GM19468 (cell line): ENCODE results near the gene APH1A.
"Not testable (repeated sequence)": the region's sequence is repeated elsewhere in the genome, so short reads cannot be mapped to it uniquely, and the experiment has no call there.

ENCODE experiments used
- ATAC-seq: cut with Tn5 transposase; IDR thresholded peaks from one replicate; pipeline ENCODE4 v1.9.1; 2021; ENCODE audit warnings: mild to moderate bottlenecking, moderate library complexity, moderate number of reproducible peaks; ENCODE audit not compliant: unreplicated experiment; ENCODE audit errors: extremely low read depth

Gene APH1A

DNA sequence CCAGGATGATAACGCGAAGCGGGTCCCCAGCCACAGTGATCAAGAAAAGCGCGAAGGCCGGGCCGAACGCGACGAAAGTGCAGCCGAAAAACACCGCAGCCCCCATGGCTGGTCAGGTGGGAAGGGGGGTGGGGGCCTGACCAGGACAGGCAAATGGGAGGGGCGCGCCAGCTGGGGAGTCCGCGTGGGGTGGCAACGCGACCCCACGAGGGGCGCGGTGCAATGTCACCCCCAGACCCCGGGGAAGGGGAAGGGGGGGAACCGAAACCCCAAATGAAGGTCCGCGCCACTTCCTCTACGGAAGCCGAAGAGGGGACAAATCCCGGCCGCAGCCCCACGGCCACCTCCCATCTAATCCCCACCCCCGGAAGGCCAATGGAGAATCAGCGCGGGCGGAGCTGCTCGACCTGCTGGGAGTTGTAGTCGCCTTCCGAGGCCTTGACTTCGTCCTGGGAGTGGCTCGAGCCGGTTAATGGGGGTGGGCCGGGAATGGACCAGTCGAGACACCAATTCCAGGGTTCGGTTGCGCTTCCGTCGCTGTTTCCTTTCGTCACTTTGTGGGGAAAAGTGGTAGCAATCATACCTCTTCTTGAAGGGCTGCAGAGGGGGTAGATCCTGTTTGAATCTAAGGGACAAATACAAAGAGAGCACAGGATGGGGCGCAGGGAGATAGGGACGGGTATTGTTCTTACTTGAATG is at the start of gene APH1A:
APH1A (minus strand) TSS at position 312 of the 699 bp plus-strand sequence; CDS start at position 106, 206 bp downstream.
- ATAC-seq: peak; percentile 77

DNA sequence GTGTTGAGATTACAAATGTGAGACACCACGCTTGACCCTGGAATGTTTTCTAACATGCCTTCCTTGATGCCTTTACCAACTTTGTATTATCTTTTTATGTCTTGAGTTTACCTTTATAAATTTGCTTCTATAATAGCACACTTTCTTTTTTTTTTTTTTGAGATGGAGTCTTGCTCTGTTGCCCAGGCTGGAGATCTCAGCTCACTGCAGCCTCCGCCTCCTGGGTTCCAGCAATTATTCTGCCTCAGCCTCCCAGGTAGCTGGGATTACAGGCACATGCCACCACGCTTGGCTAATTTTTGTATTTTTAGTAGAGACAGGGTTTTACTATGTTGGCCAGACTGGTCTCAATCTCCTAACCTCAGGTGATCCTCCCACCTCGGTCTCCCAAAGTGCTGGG is 45.9 kb upstream of the APH1A start:
- ATAC-seq: not testable (repeated sequence)

- no peak for ATAC-seq
These were observed 42.9 kb upstream of the APH1A start for GRCh38 chr1:150311762-150312161.

GRCh38 chr1:150309758-150310508 is 41.1 kb upstream of the APH1A start:
- ATAC-seq: no peak

DNA sequence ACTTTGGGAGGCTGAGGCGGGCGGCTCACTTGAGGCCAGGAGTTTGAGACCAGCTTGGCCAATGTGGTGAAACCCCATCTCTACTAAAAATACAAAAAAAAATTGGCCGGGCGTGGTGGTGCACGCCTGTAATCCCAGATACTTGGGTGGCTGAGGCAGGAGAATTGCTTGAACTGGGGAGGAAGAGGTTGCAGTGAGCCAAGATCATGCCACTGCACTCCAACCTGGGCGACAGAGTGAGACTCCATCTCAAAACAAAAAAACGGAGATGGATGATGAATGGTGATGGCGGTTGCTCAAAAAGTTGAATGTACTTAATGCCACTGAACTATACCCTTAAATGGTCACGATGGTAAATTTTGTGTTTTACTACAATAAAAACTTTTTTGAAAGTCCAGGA is 39.8 kb upstream of the APH1A start:
- ATAC-seq: not testable (repeated sequence)

GRCh38 chr1:150302902-150303301 is 34.1 kb upstream of the APH1A start:
- no peak for ATAC-seq

DNA sequence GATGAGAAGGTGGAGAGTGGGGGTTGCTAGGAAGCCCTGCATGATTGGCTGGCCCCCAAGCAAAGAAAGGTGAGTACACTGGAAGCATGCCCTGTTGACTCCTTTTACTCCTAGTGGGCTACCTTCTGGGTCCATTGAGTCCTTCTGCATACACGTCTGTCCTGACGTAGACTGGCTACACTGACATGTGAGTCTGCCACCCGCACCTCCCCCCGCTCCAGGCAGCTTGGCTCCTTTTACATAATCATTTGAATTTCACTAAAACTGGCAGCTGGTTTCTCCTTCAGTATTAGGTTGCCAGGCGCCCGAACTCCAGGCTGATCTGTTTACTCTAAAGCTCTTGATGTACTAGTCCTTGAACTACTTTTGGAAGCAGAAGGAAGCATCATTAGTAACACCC is 33.5 kb upstream of the APH1A start:
- ATAC-seq: no peak

GRCh38 chr1:150299716-150300115 is 30.9 kb upstream of the APH1A start:
- no peak for ATAC-seq

GRCh38 chr1:150295476-150295875 is 26.7 kb upstream of the APH1A start:
- ATAC-seq: no peak

DNA sequence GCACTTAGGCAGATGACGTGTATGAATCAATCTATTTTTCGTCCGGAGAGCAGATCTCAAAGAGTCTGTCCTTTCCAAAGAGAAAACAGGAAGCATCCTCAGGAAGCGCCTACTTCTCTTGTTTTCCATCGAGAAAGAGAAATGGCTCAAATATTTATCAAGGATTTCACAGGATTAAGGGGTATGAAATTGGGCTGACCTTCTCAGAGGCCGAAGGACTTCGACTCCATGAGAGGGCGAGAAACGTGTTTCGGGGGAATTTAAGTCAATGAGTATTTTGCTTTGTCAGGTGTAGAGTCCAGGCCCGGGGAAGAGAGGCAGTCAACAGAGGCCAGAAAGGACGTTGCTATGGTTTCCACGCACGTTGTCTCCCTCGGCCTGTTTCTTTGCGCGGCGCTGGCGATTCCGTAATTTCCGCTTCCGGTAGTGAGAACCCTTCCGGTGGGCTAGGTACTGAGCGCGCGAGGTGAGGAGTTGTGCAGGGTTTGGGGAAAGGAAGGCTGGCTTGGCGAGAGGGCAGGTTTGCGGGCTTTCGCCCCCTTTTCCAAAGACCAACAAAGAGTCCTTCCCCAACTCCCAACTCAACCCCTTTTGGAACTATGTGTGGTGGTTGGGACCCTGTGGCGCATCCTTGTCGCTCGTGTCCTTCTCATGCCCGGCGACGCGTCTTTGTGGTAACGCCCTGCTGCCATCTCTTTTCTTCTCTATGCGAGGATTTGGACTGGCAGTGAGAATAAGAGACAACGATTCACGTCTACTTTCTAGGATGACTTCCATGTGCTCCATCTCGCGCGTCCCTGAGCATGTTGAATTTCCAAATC is 24.8 kb upstream of the APH1A start, which contains the start of gene MRPS21:
MRPS21 (plus strand) TSS at position 429 of the 821 bp plus-strand sequence. CDS start 506 bp downstream, outside the sequence.
- ATAC-seq: peak; percentile 92

DNA sequence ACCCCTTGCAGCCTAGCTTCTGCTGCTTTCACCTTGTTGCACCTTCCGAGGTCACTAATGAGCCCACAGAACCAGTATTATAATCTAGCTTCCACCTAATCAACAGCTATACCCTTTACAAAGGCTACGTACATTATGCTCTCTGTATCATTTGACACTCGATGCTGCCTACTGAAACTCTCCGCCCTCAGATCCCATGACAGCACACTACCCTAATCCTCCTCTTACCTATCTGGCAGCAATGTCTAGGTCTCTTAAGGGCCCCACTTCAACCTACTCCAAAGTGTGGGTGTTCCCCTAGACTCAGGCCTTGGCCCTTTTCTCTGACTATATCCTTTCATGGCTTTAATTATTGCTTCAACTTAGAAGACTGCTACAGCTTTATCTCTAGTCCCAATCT is 20.0 kb upstream of the APH1A start:
- no peak for ATAC-seq

GRCh38 chr1:150288382-150288781 is 19.6 kb upstream of the APH1A start:
- ATAC-seq: no peak

GRCh38 chr1:150283260-150283659 is 14.4 kb upstream of the APH1A start:
- no peak for ATAC-seq

- ATAC-seq: no peak
These were observed 13.7 kb upstream of the APH1A start for GRCh38 chr1:150282558-150282958.

GRCh38 chr1:150281758-150282557 is 13.1 kb upstream of the APH1A start, which contains the start of gene CIART:
TSS of gene CIART (plus strand) at chr1:150282554. CDS start at chr1:150283268, 714 bp downstream.
- peak; percentile 59 for ATAC-seq

DNA sequence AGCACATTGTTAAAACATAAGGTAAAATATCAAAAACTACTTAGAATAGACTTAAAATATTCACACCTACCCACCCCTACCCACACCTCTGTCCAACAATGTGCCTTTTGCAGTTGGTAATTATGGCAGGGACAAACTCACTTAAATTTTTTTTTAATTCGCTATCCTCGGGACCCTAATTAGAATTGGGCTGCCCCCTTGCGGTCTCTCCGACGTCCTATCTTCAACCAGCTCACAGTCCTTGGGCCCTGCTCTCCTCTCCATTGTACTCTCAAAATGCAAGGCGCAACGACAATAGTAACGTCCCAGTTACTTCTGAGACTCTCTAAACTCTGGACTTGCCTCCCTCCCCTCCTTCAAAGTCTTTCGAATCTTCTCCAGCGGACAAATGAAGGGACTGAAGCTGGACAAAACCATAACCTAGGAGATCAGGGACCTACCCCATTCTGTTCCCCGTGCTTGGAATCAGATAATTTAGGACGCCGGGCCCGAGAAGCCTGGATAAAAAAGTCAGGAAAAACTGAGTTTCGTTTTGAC is 12.5 kb upstream of the APH1A start:
- no peak for ATAC-seq

DNA sequence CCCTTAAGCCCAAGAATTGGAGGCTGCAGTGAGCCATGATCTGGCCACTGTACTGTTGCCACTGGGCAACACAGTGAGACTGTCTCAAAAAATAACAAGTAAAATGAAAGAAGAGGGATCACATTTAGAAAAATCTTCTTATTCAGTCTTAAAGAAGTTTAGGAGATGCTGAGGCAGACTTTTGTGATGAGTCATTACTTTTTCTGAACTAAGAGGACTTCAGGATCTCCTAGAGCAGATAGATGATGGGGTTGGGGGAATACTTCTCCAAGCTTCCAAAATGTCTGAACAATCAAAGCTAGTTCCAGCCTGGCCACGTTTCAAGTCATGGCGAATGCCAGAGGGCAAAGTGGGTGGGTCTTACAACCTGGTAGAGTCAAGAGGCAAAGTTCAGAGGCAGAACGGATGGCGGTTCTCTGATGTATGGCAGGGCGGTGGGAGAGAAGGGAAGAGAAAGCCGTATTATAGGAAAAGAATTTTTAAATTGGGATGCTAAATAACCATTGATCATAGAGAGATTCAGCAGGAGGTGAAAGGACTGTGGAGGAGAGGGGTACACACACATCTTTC is 11.4 kb upstream of the APH1A start:
- ATAC-seq: no peak

DNA sequence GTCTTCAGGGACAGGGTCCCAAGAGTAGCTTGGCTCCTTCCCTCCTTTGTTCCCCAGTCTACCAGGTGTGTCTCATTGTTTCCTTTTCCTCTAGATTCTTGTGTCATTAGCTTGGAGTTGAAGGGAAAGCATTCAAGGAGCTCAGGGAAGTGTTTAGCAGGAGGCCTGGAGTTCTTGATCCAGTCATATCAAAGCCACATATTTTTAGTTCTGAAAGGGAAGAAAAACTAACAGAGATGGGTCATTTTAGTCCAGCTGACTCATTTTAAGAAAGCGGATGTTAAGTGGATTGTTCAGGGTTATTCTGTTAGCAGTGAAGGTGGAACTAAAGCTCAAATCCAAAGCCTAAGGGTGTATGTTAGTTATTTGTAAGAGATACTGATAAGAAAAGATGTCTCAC is 4.5 kb upstream of the APH1A start:
- no peak for ATAC-seq

- no peak for ATAC-seq
These were observed 2.6 kb upstream of the APH1A start for GRCh38 chr1:150271291-150271959.
